T-helper 17 cell (primary cell): Measurements from ENCODE around the gene MLXIPL. TPM values are rescaled to one million over a fixed set of nuclear protein-coding genes. Genes with fewer than 3 reads are reported as not detected.
"Not testable (repeated sequence)": the region's sequence is repeated elsewhere in the genome, so short reads cannot be mapped to it uniquely, and the experiment has no call there.

Experiments
- ATAC-seq: fragments of 150-1000 bp; cut with Tn5 transposase; 2 replicates; pipeline ENCODE4 v1.10.0; 2021; ENCODE audit warnings: mild to moderate bottlenecking, moderate library complexity
- DNase-seq, 3 donors: peaks; one replicate each; pipeline versions ENCODE4 v3.0.0 to v3.0.0-alpha.2; 2020 to 2021
- H3K9me3 ChIP-seq: one replicate; pipeline ENCODE4 v1.7.0; 2013; ENCODE audit warnings: low read length, mild to moderate bottlenecking; ENCODE audit not compliant: control insufficient read depth, poor library complexity, severe bottlenecking
- H3K27ac Mint-ChIP-seq: one replicate; pipeline ENCODE4 v1.8.0; 2022; ENCODE audit warnings: mild to moderate bottlenecking, moderate library complexity, mixed read lengths
- H3K27me3 Mint-ChIP-seq: one replicate; pipeline ENCODE4 v1.8.0; 2022; ENCODE audit warnings: mixed read lengths
- H3K36me3 Mint-ChIP-seq: one replicate; pipeline ENCODE4 v1.8.0; 2022; ENCODE audit warnings: low read depth, mixed read lengths
- H3K4me1 Mint-ChIP-seq: one replicate; pipeline ENCODE4 v1.8.0; 2022; ENCODE audit warnings: mild to moderate bottlenecking, mixed read lengths
- H3K4me3 Mint-ChIP-seq: one replicate; pipeline ENCODE4 v1.8.0; 2022; ENCODE audit warnings: mild to moderate bottlenecking, moderate library complexity, mixed read lengths
- total RNA-seq, 4 donors: library from RNA in 2 of 4; stranded (reverse) in 2 of 4; gene quantifications; one replicate each; pipeline ENCODE4 v1.2.3 and lab custom pipeline; 2022 to 2026

MLXIPL gene
- total RNA-seq, 2 donors from 2014 or later = not detected

DNA sequence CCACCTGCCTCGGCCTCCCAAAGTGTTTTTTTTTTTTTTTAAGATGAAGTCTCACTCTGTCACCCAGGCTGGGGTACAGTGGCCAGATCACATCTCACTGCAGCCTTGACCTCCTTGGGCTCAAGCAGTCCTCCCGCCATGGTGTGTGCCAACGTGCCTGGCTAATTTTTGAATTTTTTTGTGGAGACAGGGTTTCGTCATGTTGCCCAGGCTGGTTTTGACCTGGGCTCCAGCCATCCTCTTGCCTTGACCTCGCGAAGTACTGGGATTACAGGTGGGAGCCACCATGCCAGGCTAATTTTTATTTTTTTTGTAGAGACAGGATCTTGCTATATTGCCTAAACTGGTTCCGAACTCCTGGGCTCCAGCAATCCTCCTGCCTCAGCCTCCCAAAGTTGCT, 9.0 kb upstream of the MLXIPL start:
- H3K27me3 Mint-ChIP-seq = peaks cover 63% of the 10 kb centered on the region
- H3K4me1 Mint-ChIP-seq = no peaks in the 10 kb centered on the region
- no peak for DNase-seq
- peak overlapping the region; percentile 4 for H3K27ac Mint-ChIP-seq
- H3K36me3 Mint-ChIP-seq = peaks cover 4% of the 10 kb centered on the region
- no peak overlapping the region for H3K4me3 Mint-ChIP-seq
- H3K9me3 ChIP-seq = no peaks in the 10 kb centered on the region
- ATAC-seq = no peak

DNA sequence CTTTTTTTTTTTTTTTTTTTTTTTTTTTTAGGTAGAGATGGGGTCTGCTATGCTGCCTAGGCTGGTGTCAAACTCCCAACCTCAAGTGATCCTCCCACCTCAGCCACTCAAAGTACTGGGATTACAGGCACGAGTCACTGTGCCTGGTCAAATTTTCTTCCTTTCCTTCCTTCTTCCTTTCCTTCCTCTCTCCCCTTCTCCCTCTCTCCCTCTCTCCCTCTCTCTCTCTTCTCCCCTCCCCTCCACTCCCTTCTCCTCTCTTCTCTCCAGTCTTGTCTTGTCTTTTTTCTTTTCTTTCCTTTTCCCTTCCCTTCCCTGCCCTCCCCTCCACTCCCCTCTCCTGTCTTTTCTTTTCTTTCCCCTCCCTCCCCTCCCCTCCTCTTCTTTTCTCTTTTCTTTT, 7.2 kb upstream of the MLXIPL start:
- H3K4me3 Mint-ChIP-seq = no peak overlapping the region
- peaks cover 62% of the 10 kb centered on the region for H3K27me3 Mint-ChIP-seq
- DNase-seq (no peak), ATAC-seq (no peak)
- peaks cover 4% of the 10 kb centered on the region for H3K36me3 Mint-ChIP-seq
- H3K4me1 Mint-ChIP-seq = no peaks in the 10 kb centered on the region
- H3K27ac Mint-ChIP-seq = no peak overlapping the region
- H3K9me3 ChIP-seq = no peaks in the 10 kb centered on the region

DNA sequence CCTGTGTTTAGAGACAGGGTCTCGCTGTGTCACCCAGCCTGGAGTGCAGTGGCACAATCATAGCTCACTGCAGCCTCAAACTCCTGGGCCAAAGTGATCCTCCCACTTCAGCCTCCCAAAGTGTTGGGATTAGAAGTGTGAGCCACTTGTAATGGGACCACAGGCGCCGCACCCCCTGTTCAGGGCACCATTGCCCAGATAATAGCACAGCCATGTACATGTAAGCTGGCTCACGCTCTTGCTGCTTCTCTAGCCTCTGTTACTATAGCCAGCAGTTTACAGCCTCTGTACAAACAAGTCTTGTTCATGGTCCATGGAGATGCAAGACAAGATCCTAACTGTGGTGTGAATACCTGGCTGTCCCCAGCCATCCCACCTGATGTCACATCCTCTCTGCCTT, 4.2 kb upstream of the MLXIPL start:
- no peak for ATAC-seq
- H3K4me3 Mint-ChIP-seq = no peak overlapping the region
- DNase-seq = no peak
- H3K4me1 Mint-ChIP-seq = peaks cover 3% of the 10 kb centered on the region
- H3K27ac Mint-ChIP-seq = no peak overlapping the region
- no peaks in the 10 kb centered on the region for H3K9me3 ChIP-seq
- no peaks in the 10 kb centered on the region for H3K36me3 Mint-ChIP-seq
- peaks cover 55% of the 10 kb centered on the region for H3K27me3 Mint-ChIP-seq

DNA sequence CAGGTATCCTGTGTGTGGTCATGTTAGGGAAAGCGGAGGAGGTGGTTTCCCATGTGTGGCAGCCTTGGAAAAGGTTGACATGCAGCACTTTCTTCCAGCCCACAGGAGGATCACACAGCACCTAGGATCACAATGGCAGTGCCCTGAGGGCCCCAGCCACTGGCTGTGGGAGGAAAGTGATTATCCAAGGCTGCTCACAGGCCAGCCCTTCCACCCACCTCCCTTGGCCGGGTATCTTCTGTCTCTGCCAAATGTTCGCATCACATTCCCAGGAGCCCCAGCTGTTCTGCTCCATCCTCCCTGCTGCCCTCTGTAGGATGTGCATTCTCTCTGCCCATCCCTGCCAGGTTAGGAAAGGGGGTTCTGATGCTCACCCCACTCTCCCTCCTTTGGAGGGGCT, 2.5 kb upstream of the MLXIPL start:
- Mint-ChIP-seq H3K27ac (no peak overlapping the region), H3K27me3 (peaks cover 49% of the 10 kb centered on the region), H3K4me3 (no peak overlapping the region), H3K36me3 (no peaks in the 10 kb centered on the region), H3K4me1 (peaks cover 6% of the 10 kb centered on the region)
- no peaks in the 10 kb centered on the region for H3K9me3 ChIP-seq
- no peak for ATAC-seq
- DNase-seq = no peak

GRCh38 chr7:73625276-73625675, 954 bp upstream of the MLXIPL start:
- Mint-ChIP-seq H3K27ac (no peak overlapping the region), H3K36me3 (no peaks in the 10 kb centered on the region), H3K4me1 (peaks cover 6% of the 10 kb centered on the region), H3K27me3 (peaks cover 53% of the 10 kb centered on the region), H3K4me3 (no peak overlapping the region)
- DNase-seq (no peak), ATAC-seq (no peak)
- no peaks in the 10 kb centered on the region for H3K9me3 ChIP-seq

- Mint-ChIP-seq H3K4me1 (peaks cover 6% of the 10 kb centered on the region), H3K27me3 (peaks cover 58% of the 10 kb centered on the region), H3K27ac (no peak overlapping the region), H3K4me3 (peak overlapping the region; percentile 65), H3K36me3 (no peaks in the 10 kb centered on the region)
- ATAC-seq = no peak
- no peak for DNase-seq
- no peaks in the 10 kb centered on the region for H3K9me3 ChIP-seq
Observed at GRCh38 chr7:73624669-73625001, 313 bp upstream of the MLXIPL start.

DNA sequence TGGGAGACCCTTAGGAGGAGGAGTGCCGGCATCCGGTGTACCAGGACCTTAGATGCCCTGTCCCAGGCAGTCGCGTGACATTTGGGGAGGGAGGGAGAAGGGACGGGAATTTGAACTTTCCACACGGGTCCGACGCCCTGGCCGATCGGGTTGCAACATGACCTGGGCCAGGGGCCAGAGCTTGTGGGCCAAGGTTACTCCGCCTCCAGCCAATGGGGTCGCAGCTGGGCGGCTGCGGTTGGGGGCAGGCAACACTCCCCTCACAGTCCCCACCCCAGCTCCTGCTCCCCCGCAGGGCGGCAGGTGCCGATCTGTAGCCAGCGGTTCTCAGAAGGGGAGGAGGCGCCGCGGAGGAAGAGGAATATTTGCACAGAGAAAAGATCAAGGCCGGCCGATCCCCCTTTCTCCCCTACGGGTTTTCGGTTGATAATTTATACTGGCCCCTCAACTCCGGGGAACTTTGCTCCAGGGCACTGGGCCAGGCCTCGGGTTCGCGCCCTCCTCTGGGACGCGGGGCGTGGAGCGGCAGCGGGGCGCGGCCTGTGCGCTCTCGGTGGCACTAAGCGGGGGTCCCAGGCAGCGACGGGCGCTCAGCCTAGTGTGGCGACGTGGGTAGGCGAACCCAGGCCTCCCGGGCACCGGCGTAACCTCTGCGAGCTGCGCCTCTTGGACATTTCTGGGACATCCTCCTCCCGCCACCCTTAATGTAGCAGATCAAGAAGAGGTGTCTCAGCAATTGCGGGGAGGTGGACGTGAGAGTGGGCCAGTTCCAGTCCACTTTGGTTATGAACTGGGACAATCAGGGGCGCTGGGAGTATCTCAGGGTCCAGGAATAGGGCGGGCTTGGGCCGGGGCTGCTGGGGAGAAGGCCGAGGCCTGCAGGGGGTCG, 1.2 kb downstream of the MLXIPL start:
- Mint-ChIP-seq H3K36me3 (no peaks in the 10 kb centered on the region), H3K27me3 (peaks cover 57% of the 10 kb centered on the region), H3K27ac (no peak overlapping the region), H3K4me1 (peaks cover 6% of the 10 kb centered on the region), H3K4me3 (peak overlapping the region; percentile 65)
- ATAC-seq = peak; percentile 22
- DNase-seq = no peak
- no peaks in the 10 kb centered on the region for H3K9me3 ChIP-seq

GRCh38 chr7:73622527-73622908, 1.8 kb downstream of the MLXIPL start:
- ATAC-seq = no peak
- H3K27ac Mint-ChIP-seq = no peak overlapping the region
- H3K4me3 Mint-ChIP-seq = peak overlapping the region; percentile 19

DNA sequence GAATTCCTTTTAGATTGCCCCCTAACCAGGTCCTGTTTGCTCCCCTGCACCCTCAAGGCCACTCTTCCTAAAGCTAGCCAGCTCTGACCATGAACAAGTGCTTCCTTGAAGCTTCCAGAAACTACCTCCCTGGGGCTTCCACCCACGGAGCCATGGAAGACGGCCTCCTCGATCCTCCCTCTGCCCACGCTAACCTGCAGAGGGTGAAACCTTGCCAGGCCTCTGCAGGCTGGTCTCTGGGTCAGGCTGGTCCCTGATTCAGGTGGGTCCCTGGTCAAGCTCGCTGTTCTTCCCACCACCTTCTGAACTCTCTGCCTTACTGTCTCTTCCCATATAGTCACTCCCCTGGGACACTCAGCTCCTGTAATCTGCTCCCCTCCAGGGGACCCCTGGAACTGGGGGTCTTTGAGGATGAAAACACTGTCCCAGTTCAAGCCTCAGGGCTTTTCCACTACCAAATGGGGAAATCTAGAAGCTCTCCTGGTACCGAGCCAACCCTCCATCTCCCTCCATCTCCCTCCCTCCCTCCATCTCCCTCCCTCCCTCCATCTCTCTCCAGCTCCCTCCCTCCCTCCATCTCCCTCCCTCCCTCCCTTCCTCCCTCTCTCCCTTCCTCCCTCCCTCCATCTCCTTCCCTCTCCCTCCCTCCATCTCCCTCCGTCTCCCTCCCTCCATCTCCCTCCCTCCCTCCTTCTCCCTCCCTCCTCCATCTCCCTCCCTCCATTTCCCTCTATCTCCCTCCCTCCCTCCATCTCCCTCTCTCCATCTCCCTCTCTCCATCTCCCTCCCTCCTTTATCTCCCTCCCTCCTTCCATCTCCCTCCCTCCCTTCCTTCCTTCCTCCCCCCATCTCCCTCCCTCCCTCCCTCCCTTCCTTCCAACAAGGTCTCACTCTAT, 2.9 kb downstream of the MLXIPL start:
- peaks cover 47% of the 10 kb centered on the region for H3K27me3 Mint-ChIP-seq
- no peak overlapping the region for H3K4me3 Mint-ChIP-seq
- no peak for ATAC-seq
- H3K4me1 Mint-ChIP-seq = peaks cover 6% of the 10 kb centered on the region
- H3K27ac Mint-ChIP-seq = no peak overlapping the region
- no peak for DNase-seq
- no peaks in the 10 kb centered on the region for H3K36me3 Mint-ChIP-seq
- H3K9me3 ChIP-seq = no peaks in the 10 kb centered on the region

More at GRCh38 chr7:73622527-73622908, 1.8 kb downstream of the MLXIPL start:
- Mint-ChIP-seq H3K27me3 (peaks cover 51% of the 10 kb centered on the region), H3K36me3 (no peaks in the 10 kb centered on the region), H3K4me1 (peaks cover 6% of the 10 kb centered on the region)
- no peak for DNase-seq
- H3K9me3 ChIP-seq = no peaks in the 10 kb centered on the region

DNA sequence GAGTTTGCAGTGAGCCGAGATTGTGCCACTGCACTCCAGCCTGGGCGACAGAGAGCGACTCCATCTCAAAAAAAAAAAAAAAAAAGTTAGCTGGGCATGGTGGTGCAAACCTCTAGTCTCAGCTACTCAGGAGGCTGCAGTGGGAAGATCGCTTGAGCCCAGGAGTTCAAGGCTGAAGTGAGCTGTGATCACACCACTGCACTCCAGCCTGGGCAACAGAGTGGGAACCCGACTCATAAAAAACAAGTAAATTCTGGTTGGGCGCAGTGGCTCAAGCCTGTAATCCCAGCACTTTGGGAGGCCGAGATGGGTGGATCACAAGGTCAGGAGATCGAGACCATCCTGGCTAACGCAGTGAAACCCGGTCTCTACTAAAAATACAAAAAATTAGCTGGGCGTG, 4.9 kb downstream of the MLXIPL start:
- peaks cover 44% of the 10 kb centered on the region for H3K27me3 Mint-ChIP-seq
- not testable (repeated sequence) for H3K4me3 Mint-ChIP-seq, ATAC-seq, H3K36me3 Mint-ChIP-seq, DNase-seq, H3K27ac Mint-ChIP-seq, H3K4me1 Mint-ChIP-seq, H3K9me3 ChIP-seq

DNA sequence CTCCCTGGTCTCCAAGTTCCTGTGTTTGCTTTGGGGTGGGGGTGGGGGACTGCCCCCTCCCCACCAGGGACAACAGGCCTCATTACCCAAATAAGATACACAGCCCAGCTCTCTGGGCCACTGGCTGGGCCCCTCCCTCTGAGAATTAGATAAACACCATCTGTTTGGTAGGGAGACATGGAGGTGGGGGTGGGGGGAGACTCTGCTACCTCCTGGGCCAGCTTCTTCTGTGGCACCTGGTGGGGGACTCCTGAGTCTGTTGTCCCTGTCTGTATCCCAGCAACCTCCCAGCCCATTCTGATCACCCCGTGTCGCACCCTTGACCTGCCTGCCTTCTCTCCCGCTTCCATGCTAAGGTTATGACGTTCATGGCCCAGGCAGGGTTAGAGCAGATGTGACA, 5.8 kb downstream of the MLXIPL start:
- no peak for ATAC-seq
- H3K4me1 Mint-ChIP-seq = peaks cover 3% of the 10 kb centered on the region
- peaks cover 52% of the 10 kb centered on the region for H3K27me3 Mint-ChIP-seq
- no peak overlapping the region for H3K27ac Mint-ChIP-seq
- no peaks in the 10 kb centered on the region for H3K9me3 ChIP-seq
- no peaks in the 10 kb centered on the region for H3K36me3 Mint-ChIP-seq
- H3K4me3 Mint-ChIP-seq = no peak overlapping the region
- DNase-seq = no peak

DNA sequence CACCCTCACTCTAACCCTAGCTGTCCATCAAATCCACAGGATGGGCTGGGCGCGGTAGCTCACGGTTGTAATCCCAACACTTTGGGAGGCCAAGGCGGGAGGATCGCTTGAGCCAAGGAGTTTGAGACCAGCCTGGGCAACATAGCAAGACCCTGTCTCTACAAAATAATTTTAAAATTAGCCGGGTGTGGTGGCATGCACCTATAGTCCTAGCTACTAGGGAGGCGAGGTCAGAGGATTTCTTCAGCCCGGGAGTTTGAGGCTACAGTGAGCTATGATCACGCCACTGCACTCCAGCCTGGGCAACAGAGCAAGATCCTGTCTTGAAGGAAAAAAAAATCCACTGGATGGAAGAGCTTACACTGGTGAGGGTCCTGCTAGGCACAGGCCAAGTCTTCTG, 6.8 kb downstream of the MLXIPL start:
- H3K4me1 Mint-ChIP-seq, H3K36me3 Mint-ChIP-seq, H3K9me3 ChIP-seq, DNase-seq, H3K4me3 Mint-ChIP-seq, H3K27ac Mint-ChIP-seq, ATAC-seq: not testable (repeated sequence)
- H3K27me3 Mint-ChIP-seq = peaks cover 55% of the 10 kb centered on the region

- Mint-ChIP-seq H3K27ac (no peak overlapping the region), H3K27me3 (peaks cover 56% of the 10 kb centered on the region), H3K36me3 (no peaks in the 10 kb centered on the region), H3K4me3 (no peak overlapping the region), H3K4me1 (peaks cover 3% of the 10 kb centered on the region)
- ATAC-seq (no peak), DNase-seq (no peak)
- H3K9me3 ChIP-seq = no peaks in the 10 kb centered on the region
Observed at GRCh38 chr7:73615886-73616285, 8.4 kb downstream of the MLXIPL start.
